Urinary bladder (tissue), 4 donors: Measurements from ENCODE around the gene GPR65. TPM values are rescaled to one million over a fixed set of nuclear protein-coding genes. Genes with fewer than 3 reads are reported as not detected.
"Not testable (repeated sequence)": the region's sequence is repeated elsewhere in the genome, so short reads cannot be mapped to it uniquely, and the experiment has no call there.

ENCODE experiments used
- DNase-seq: peaks from one replicate; pipeline ENCODE4 v3.0.0-alpha.2; 2015; ENCODE audit errors: extremely low spot score
- H3K27ac ChIP-seq: one replicate; pipeline ENCODE4 v1.5.1; 2013; ENCODE audit warnings: low read depth, mild to moderate bottlenecking, moderate library complexity
- H3K36me3 ChIP-seq: one replicate; pipeline ENCODE4 v1.6.1; 2013; ENCODE audit warnings: mild to moderate bottlenecking, moderate library complexity; ENCODE audit not compliant: insufficient read depth
- H3K4me1 ChIP-seq: one replicate; pipeline ENCODE4 v1.6.1; 2013; ENCODE audit warnings: mild to moderate bottlenecking, moderate library complexity; ENCODE audit not compliant: insufficient read depth
- H3K4me3 ChIP-seq: one replicate; pipeline ENCODE4 v1.5.1; 2013; ENCODE audit warnings: low read depth, low read length
- WGBS: extraction: QIAGEN DNeasy Blood & Tissue Kit; methylation state at CpG from one replicate; pipeline ENCODE4 v1.1.7; 2013; 5-methylcytosine and 5-hydroxymethylcytosine counted together
- polyA plus RNA-seq: library from polyadenylated mRNA; stranded (reverse); fragments of 200-250 nt; gene quantifications from one replicate; pipeline ENCODE4 v1.2.3, GENCODE V29; 2013
- total RNA-seq: library from RNA; depleted of rRNA; stranded (reverse); fragments of >200 nt; gene quantifications from one replicate; pipeline ENCODE4 v1.2.3, GENCODE V29; 2014
- donor health status: healthy with polysubstance abuse.
- donor health status: healthy.

The GPR65 gene
- total and polyA plus RNA-seq, 2 donors: 1.1 to 2.5 TPM

DNA sequence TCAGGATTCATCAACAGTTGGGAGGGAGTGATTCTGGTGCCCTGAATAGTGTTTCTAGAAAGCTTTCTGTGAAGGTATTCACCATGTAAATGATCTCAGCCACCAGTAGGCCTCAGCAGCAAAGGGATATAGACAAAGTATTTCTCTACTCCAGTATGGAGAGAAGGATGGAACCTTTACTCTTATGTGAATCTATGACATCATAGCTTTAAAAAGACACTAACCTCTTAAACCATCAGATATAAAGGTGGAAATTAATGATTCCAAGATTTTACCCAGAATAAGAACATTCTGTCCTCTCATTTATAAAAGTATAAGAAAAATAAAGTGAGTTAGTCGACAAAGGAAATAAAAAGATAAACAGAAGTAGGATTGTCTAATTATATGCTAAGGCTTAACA is 4.6 kb downstream of the GPR65 start:
- Histone ChIP-seq H3K27ac (peak overlapping the region; percentile 10), H3K4me1 (no peaks in the 10 kb centered on the region)
- 70% methylated on average over 1 of the region's 1 CpG for WGBS

DNA sequence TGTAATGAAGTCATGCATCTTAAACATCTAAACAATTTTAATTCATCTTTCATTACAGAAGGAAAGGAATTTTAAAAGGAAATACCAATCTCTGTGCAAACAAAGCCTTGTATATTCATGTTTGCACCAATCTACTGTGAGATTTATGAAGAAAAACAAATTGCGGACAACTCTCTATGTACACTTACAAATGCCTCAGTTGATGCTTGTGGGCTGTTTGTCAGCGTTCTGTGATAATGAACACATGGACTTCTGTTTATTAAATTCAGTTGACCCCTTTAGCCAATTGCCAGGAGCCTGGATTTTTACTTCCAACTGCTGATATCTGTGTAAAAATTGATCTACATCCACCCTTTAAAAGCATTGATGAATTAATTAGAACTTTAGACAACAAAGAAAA is 5.4 kb downstream of the GPR65 start:
- no peak overlapping the region for H3K4me3 ChIP-seq
- H3K4me1 ChIP-seq: no peaks in the 10 kb centered on the region
- DNase-seq: no peak
- no peaks in the 10 kb centered on the region for H3K36me3 ChIP-seq
- H3K27ac ChIP-seq: no peak overlapping the region
- WGBS: 39% methylated on average over 2 of the region's 2 CpGs

More for the DNA sequence above, 4.6 kb downstream of the GPR65 start:
- no peak for DNase-seq
- Histone ChIP-seq H3K4me3 (no peak overlapping the region), H3K36me3 (no peaks in the 10 kb centered on the region)

DNA sequence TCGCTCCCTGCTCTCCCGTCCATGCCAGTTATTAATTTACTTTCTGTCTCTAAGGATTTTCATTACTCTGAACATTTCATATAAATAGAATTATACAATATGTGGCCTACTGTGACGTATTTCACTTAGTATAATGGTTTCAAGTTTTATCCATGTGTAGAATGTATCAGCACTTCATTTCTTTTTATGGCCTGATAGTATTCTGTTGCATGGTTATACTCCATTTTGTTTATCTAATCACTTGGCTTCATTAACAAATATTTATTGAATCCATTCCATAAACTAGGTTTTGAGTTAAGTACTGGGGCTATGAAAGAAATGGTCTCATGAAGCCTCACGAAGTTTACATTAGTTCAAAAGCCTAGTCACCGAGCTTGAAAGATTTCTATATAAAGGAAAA is 7.6 kb downstream of the GPR65 start:
- Histone ChIP-seq H3K36me3 (no peaks in the 10 kb centered on the region), H3K27ac (no peak overlapping the region), H3K4me3 (no peak overlapping the region), H3K4me1 (no peaks in the 10 kb centered on the region)
- no peak for DNase-seq
- 55% methylated on average over 5 of the region's 5 CpGs for WGBS

DNA sequence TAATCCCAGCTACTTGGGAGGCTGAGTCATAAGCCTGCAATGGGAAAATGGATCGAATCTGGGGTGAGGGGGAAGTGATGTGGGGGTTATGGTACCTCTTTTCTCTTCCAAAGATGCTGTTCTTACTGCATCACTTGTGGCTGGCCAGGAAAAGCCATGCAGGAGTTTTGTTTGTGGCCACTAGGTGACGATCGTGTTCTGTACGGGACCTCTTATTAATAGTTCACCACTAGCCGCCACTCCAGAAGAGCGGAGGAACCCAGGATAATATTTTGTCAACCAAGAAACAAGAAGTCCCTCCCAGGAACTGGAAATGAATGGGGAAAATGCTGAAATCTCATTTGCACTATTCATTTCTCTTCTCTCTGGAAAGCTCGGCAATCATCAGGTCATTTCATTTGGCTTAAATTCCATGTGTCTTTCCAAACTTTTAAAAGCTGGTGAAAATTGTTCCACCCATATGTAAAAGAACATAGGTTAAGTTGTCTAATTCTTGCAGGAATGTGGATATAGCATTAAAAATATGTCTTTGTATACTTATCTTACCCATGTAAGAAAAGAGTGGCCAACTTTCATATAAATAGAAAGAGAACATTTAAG is 8.9 kb downstream of the GPR65 start:
- Histone ChIP-seq H3K4me1 (no peaks in the 10 kb centered on the region), H3K4me3 (no peak overlapping the region), H3K27ac (no peak overlapping the region), H3K36me3 (no peaks in the 10 kb centered on the region)
- peak; percentile 45 for DNase-seq
- 12% methylated on average over 7 of the region's 7 CpGs for WGBS

DNA sequence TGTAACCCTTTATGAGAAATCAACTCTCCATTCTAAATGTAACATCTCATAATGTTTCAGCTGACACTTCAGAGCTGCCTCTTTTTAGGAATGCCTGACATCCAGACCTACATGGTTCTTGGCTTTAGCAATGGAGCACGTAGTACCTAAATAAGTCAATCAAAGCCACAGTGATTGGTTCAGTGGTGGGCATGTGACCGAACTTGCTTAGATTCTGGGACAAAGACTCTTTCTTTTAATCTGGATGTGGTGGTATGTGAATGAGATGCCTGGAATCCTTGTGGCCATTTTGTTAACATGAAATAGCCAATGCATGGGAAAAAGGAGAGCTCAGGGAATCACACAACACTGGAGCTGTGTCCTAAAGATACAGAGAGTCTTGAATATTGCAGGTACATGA is 11.8 kb downstream of the GPR65 start:
- Histone ChIP-seq H3K27ac (no peak overlapping the region), H3K36me3 (no peaks in the 10 kb centered on the region), H3K4me1 (no peaks in the 10 kb centered on the region), H3K4me3 (no peak overlapping the region)
- no peak for DNase-seq
- WGBS: 92% methylated on average over 2 of the region's 2 CpGs

DNA sequence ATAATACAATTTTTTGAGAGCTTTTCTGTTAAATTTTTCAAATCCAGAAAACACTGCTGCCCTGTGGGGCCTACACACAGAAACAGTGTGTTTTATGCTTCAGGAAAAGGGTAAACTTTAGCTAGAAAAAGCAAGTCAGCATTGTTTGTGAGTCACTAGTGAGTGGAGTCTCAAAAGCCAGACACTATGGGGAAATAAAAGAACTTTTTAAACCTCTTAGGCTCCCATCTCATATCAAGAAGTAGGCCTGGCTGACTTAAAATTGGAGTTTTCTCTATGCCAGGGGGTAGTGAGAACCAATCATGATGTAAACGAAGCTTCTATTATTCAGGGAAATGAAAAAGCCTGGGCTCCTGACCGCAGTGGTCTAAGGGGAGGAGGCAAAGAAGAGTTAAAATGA is 12.6 kb downstream of the GPR65 start:
- H3K36me3 ChIP-seq: no peaks in the 10 kb centered on the region

DNA sequence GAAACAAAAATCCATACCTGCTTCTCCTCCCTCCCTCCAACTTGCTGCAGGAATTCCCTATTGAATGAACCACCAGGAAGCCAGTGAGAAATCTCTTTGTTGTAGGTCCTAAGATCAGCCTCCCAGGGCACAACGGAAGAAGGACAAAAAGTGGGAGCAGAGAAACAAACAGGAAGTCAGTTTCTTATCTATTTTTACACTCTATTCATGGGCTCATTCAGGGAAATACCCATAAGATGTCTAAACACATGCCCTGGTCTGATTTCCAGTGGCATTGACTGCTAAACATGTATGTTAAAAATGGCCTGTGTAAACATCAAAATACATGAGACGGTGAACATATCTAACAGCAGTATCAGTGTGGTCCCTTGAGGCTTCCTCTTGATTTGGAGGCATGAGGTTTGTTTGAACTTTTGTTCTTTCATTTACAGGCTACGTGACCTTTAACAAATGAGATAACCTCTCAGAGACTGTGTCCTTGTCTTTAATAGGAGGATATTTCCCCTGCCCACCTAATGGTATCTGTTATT is 18.8 kb downstream of the GPR65 start:
- Histone ChIP-seq H3K36me3 (no peaks in the 10 kb centered on the region), H3K4me1 (no peaks in the 10 kb centered on the region), H3K27ac (no peak overlapping the region), H3K4me3 (no peak overlapping the region)
- WGBS: 48% methylated on average over 3 of the region's 3 CpGs
- no peak for DNase-seq

More for the DNA sequence above, 12.6 kb downstream of the GPR65 start:
- H3K4me3 ChIP-seq: no peak overlapping the region
- DNase-seq: no peak
- H3K4me1 ChIP-seq: no peaks in the 10 kb centered on the region
- 85% methylated on average over 2 of the region's 2 CpGs for WGBS
- H3K27ac ChIP-seq: no peak overlapping the region

DNA sequence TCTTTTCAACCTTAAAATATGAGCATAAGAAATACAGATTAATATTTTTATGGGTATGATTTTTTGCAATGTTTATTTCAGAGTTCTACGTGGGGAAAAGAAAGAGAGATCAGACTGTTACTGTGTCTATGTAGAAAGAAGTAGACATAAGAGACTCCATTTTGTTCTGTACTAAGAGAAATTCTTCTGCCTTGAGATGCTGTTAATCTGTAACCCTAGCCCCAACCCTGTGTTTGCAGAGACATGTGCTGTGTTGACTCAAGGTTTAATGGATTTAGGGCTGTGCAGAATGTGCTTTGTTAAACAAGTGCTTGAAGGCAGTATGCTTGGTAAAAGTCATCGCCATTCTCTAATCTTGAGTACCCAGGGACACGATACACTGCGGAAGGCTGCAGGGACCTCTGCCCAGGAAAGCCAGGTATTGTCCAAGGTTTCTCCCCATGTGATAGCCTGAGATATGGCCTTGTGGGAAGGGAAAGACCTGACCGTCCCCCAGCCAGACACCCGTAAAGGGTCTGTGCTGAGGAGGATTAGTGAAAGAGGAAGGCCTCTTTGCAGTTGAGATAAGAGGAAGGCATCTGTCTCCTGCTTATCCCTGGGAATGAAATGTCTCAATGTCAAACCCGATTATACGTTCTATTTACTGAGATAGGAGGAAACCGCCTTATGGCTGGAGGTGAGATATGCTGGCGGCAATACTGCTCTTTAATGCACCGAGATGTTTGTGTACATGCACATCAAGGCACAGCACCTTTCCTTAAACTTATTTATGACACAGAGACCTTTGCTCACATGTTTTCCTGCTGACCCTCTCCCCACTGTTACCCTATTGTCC is 19.5 kb downstream of the GPR65 start:
- H3K27ac ChIP-seq: not testable (repeated sequence)
- WGBS: 33% methylated on average over 11 of the region's 11 CpGs

DNA sequence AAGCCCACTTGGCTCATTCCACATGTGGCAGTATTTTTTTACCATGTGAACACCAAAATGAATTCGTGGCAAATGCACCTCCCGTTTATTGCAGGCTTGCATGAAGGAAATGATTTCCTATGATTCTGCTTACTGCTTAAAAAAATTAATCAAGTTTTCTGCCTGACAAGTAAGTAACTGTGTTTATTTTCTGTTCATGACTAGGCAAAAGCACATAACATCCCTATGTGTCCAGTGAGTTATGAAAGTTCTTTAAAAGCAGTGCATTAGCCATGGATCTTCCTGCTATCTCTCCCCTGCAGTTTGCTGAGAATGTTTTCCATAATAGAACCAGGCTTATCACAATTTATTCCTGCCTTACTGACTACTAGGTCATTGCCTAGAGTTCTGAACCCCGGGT is 20.4 kb downstream of the GPR65 start:
- 37% methylated on average over 3 of the region's 3 CpGs for WGBS
- Histone ChIP-seq H3K27ac (no peak overlapping the region), H3K4me3 (no peak overlapping the region), H3K4me1 (no peaks in the 10 kb centered on the region), H3K36me3 (no peaks in the 10 kb centered on the region)
- no peak for DNase-seq

More for the DNA sequence above, 19.5 kb downstream of the GPR65 start:
- H3K4me3 ChIP-seq, H3K36me3 ChIP-seq, DNase-seq, H3K4me1 ChIP-seq: not testable (repeated sequence)

DNA sequence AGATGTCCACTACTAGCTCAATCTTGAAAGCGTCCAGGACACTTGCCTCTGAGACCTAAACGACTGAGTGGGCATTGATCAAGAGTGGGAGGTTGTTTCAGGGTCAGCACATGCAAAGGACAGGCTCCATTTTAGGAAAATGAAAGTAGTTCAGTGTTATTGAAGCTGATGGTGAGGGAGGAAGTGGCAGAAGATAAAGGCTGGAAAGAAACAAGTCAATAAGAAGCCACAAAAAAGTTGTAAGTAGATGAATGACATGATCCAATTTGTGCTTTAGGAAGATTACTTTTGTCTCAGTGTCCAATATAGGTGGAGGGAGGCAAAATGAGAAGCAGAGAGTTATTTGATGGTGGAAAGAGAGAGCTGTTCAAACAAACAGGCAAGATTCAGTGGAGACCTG is 22.0 kb downstream of the GPR65 start:
- Histone ChIP-seq H3K36me3 (no peaks in the 10 kb centered on the region), H3K4me1 (no peaks in the 10 kb centered on the region), H3K4me3 (no peak overlapping the region), H3K27ac (no peak overlapping the region)
- DNase-seq: no peak
- 39% methylated on average over 2 of the region's 2 CpGs for WGBS

DNA sequence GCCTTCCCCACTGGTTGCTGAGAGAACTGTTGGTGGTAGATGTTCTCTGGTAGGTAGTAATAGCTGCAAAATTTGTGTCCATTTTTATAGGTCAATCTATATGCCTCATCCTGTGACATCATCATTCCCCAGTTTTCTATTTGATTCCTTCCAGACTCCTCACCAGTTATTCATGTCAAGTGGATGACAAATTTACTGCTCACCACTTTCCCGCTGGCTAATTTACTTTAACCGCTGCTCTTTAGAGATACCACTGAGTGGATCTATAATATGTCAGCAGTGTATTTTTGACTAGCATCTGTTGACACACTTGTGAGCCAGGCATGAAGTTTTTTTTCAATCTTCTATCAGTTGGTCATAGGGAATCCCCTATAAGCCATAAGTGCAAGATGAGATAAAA is 24.6 kb downstream of the GPR65 start:
- no peak overlapping the region for H3K27ac ChIP-seq
- H3K4me3 ChIP-seq: no peak overlapping the region
- 66% methylated on average over 2 of the region's 2 CpGs for WGBS
- no peak for DNase-seq
- H3K36me3 ChIP-seq: no peaks in the 10 kb centered on the region
- no peaks in the 10 kb centered on the region for H3K4me1 ChIP-seq

DNA sequence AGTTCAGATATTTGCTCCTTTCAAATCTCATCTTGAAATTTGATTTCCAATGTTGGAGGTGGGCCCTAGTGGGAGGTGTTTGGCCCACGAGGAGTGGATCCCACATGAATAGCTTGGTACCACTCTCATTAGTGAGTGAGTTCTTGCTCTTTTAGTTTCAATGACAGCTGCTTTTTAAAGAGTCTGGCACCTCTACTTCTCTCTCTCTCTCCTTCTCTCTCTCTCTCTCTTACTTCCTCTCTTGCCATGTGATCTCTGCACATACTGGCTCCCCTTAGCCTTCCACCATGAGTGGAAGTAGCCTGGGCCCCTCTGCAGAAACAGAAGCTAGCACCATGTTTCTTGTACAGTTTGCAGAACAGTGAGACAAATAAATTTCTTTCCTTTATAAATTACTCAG is 25.1 kb downstream of the GPR65 start:
- 58% methylated on average over 1 of the region's 1 CpG for WGBS
- Histone ChIP-seq H3K4me1 (no peaks in the 10 kb centered on the region), H3K36me3 (no peaks in the 10 kb centered on the region), H3K27ac (no peak overlapping the region), H3K4me3 (no peak overlapping the region)
- DNase-seq: no peak

DNA sequence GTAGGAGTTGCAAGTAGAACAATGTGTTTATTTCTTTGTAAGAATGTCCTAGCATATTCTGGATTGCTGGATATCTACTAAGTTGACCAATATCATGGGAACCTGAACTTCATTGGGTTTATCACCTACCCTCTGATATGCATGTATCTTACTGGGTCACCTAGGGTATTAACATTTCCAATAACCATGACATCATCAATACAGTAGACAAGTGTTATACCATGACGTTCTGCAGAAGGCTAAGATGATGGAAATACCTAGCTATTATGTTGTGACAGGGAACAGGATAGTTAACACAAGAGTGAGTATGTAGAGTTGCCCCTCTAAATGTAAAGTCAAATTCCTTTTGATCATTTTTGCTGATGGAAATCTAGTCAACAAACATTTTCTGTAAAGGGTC is 26.0 kb downstream of the GPR65 start:
- DNase-seq: no peak
- 69% methylated on average over 1 of the region's 1 CpG for WGBS
- H3K4me1 ChIP-seq: no peaks in the 10 kb centered on the region
- H3K36me3 ChIP-seq: no peaks in the 10 kb centered on the region
- H3K4me3 ChIP-seq: no peak overlapping the region
- H3K27ac ChIP-seq: no peak overlapping the region

DNA sequence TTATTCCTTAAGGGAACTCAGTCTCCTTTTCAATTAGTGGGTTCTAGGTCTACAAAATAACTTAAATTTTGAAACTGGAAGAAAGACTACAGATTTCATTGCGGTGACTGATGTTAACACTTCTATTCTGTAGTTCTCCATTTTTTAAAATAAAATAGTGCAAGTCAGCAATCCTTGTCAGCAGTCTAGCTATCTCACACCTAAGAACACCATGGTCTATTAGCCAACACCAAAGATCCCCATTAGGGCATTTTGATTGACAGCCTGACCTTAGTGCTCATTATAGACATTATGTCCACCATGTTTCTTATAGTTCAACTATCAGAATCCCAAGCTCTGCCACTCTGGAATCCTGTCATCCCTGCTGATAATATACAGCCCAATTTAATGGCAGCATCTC is 27.4 kb downstream of the GPR65 start:
- no peaks in the 10 kb centered on the region for H3K4me1 ChIP-seq
- 95% methylated on average over 1 of the region's 1 CpG for WGBS
- DNase-seq: no peak
- no peak overlapping the region for H3K4me3 ChIP-seq
- no peaks in the 10 kb centered on the region for H3K36me3 ChIP-seq
- no peak overlapping the region for H3K27ac ChIP-seq
